GM19025 (cell line): Measurements from ENCODE around the gene BST1.
"Not testable (repeated sequence)": the region's sequence is repeated elsewhere in the genome, so short reads cannot be mapped to it uniquely, and the experiment has no call there.

Source experiments
- ATAC-seq: cut with Tn5 transposase; IDR thresholded peaks from one replicate; pipeline ENCODE4 v1.9.1; 2021; ENCODE audit warnings: mild to moderate bottlenecking, low read depth, moderate library complexity; ENCODE audit not compliant: unreplicated experiment

BST1 gene

DNA sequence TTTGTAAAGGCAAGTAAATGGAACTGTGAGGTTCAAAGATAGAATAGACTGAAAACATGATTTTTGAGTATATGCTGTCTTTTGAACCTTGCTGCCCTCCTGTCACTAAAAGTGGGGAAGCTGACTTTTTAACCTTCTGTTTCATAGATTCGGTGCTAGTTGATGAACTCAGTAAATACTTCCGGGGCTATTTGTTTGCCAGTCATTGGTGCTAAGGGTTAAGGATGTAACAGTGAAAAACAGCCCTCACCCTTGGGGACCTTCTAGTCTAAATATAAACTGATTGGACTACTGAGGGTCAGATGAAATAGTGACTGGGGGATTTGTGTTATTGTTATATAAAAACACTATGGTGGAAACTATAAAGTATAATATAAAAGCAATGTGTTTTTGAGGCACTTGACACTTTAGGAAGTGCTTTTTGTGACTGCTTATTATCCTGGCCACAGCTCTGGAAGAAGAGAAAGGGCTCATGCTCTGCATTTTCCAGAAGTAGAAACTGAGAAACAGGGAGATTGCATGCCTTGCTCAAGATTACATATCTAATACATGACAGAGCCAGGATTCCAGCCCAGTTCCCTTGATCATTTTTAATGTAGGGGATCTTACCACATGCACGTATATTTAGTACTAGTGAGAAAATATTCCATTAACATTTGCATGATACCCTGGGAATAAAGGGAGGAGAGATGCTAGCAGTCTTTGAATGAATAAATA lies 3.9 kb downstream of the BST1 start:
- no peak for ATAC-seq

GRCh38 chr4:15707363-15707715 lies 4.5 kb downstream of the BST1 start:
- ATAC-seq, result no peak

GRCh38 chr4:15711762-15712161 lies 8.9 kb downstream of the BST1 start:
- ATAC-seq, result no peak

- no peak for ATAC-seq
These were observed 9.3 kb downstream of the BST1 start for GRCh38 chr4:15712214-15712613.

DNA sequence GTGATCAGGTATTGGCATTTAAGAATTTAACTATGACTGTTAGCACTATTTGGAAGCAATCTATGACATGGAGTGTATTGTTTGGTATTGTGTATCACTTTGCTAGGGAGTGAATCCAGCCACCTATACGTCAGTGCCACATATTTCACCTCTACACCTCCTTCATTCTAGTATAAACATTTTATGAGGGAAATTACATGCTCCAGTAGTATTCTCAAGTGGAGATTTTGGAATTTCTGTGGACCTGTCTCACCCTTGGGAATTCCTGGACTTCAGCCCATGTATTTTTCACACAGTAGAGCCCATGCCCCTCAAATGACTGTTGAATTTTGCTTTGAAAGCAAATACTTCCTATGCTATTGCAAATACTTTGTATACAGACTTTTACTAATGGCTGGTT lies 11.3 kb downstream of the BST1 start:
- ATAC-seq, result no peak

DNA sequence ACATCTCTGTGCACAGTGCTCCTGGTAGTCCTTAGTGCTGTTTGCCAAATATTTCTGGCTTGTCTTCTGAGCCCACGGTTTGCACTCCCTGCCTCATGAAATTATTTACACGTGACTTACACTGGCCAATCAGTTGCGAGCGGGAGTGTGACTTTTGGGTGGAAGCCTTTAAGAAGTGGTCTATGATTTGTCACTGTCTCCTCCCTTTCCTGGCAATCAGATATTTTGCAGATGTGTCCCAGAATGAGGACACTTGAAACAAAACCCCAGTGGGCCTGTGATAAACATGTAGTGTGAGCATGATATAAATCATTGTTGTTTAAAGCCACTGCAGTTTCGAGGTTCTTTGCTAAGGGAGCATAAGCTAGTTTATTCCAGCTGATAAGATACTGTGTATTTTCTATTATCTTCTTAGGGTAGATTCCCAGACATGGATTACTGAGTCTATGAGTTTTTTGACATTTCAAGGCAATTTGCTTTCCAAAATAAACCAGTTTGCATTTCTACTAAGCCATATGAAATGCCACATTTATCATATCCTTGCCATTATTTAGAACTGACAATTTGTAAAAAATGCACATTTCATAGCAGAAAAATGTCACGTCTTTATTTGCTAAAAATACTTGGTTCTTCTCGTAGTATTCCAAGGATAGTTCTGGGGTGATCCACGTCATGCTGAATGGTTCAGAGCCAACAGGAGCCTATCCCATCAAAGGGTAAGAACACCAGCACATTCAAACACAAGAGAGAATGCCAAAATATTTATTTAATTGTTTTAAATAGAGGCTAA lies 12.0 kb downstream of the BST1 start:
- no peak for ATAC-seq

- no peak for ATAC-seq
These were observed 13.2 kb downstream of the BST1 start for GRCh38 chr4:15716115-15716514.

DNA sequence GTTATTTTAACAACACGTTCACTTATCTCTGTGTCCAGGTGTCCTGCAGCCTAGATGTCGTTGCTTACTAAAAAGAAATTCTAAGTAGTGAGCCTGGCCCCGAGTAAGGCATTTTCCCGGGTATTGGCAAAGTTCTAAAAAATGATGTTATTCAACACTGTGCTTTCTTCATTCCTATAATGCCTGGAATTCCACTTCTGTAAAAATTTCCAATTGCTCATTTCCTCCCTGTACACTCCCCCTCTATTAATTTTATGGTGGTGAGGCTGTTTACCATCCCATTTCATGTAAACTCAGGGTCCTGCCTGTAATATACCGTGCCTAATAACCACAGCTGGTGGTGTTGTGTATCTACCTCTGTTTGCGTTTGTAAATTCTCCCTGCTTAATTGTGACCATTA lies 14.2 kb downstream of the BST1 start:
- ATAC-seq, result no peak

- no peak for ATAC-seq
These were observed 15.0 kb downstream of the BST1 start for GRCh38 chr4:15717657-15718416.

GRCh38 chr4:15718465-15718864 lies 15.6 kb downstream of the BST1 start:
- ATAC-seq, result no peak

DNA sequence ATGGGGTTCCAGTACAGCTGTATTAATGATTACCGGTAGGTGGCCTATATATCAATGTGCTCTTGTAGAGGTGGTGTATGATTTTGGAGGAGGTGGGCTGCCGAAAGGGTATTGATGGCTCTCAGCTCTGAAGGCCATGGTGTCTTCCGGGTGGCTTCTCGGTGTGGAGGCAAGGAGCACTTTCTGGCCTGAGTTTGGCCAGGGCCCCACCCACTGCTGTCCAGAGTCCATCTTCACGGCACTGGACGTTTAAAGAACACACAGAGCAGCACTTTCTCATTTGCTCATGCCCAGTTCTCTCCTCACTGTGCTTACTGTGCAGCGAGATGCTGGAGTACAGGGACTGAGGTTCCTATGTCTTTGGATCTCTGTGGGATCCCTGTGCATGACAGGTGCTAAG lies 16.1 kb downstream of the BST1 start:
- no peak for ATAC-seq

DNA sequence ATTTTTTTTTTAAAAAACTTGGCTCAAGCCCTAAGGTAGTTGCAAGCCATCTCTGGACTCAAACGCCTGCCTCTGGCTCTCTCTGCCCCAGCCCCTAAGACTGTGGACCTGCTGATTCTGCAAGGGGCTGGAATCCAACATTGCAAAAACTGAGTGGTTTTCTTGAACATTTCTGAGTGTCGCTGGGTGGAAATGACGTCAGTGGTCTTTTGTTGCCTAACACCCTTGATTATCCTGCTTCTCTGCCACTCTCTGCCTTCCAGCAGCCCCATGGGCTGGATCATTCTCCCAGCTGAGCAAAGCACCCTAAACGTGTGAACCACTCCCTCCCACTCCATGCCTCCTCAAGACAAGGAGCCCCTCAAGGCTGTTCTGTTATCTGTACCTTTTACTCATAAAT lies 16.6 kb downstream of the BST1 start:
- no peak for ATAC-seq

GRCh38 chr4:15720851-15721250 lies 18.0 kb downstream of the BST1 start:
- no peak for ATAC-seq

- ATAC-seq, result no peak
These were observed 22.7 kb downstream of the BST1 start for GRCh38 chr4:15725608-15726007.

DNA sequence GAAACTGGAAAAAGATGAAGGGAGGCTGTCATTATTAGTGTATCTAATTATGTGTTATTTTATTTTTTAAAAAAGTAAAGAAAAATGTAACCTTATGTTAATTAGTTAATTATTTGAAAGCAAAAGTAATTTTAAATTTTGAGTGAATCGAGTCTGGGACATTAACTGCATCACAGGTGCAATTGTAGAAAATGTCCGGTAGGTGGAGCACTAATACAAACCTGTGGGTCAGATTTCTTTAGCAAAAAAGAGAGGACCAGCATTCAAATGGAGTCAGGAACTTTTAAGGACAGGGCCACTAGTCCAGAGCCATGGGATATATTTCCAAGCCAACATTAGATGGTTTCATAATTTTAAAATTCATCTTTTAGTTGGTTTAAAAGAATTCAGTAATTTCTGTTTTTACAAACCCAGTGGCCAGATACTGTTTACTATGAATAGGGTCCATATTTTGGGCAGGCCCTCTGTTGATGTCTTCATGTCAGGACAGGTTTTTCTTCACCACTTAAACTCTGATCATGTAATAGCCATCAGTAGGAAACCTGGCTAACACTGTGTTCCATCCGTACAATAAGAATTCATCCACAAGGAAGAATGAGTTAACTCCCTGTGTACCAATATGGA lies 27.2 kb downstream of the BST1 start:
- ATAC-seq, result no peak

DNA sequence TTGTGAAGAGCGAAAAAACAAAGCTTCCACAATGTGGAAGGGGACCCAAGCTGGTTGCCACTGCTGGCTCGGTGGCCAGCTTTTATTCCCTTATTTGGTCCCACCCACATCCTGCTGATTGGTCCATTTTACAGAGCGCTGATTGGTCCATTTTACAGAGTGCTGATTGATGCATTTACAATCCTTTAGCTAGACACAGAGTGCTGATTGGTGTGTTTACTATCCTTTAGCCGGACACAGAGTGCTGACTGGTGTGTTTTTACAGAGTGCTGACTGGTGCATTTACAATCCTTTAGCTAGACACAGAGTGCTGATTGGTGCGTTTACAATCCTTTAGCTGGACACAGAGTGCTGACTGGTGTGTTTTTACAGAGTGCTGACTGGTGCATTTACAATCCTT lies 30.2 kb downstream of the BST1 start:
- ATAC-seq, result not testable (repeated sequence)

GRCh38 chr4:15735536-15735935 lies 32.7 kb downstream of the BST1 start:
- ATAC-seq, result no peak

DNA sequence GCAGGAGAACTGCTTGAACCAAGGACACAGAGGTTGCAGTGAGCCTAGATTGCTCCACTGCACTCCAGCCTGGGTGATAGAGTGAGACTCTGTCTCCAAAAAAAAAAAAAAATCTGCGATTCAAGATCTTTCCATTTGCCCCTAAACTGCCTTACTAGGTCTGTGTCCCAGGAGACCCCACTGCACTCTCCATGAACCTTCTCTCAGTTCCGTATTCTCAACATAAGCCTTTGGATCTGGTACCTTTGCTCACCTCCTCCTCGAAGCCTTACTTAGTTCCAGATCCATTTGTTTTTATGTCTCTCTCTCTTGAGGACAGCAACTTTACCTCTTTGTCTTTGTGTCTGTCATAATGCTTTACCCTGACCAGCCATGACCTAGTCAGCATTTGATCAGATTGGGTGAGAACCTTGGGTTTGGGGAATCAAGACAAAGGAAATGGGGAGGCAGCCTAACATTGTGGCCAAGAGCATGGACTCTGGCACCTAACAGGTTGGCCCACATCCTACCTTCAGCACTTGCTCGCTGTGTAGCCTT lies 33.7 kb downstream of the BST1 start:
- no peak for ATAC-seq

DNA sequence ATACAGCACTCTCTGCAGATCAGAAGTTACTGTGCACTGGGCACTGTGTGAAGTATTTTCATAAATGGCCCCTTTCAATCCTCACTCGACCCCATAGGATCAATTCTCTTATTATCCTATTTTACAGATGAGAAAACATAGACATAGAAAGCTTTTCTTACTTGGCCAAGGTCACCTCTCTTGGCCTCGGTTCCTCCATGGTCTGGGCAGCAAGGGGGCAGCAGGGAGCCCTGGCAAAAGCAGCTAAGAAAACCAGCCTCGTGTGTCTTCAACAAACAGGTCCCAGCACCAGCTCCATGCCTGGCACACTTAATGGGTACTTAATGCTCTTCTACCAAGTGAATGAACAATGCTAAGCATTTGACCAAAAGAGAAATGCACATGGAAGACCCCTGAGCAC lies 34.4 kb downstream of the BST1 start:
- no peak for ATAC-seq

DNA sequence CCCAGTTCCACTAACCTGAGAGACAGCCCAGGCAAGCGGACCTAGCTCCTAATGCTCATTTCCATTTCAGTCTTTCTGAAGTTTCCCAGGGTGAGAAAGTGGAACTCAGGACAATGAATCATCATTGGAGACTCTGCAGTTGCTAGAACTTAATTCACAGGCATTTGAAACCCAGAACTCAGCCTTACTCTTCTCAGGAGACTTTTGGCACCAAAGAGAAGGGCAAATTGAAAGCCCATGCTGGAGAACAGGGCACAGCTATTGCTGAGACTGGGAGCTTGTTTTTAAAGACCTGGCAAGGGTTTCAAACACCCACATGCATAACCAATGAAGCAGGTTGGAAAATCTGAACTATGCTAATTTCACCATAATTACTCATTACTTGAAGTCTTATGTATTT lies 36.0 kb downstream of the BST1 start:
- no peak for ATAC-seq
